Skeletal muscle tissue (tissue), 4 donors: ENCODE measurements around the gene GALNT12. TPM values are rescaled to one million over a fixed set of nuclear protein-coding genes. Genes with fewer than 3 reads are reported as not detected.

Experiments used
- H3K27ac ChIP-seq: one replicate; pipeline ENCODE4 v1.7.0; 2013; ENCODE audit warnings: mild to moderate bottlenecking, low read depth, low read length, inconsistent platforms
- H3K27me3 ChIP-seq, 3 donors: one replicate each; pipeline ENCODE4 v1.7.0; 2013; ENCODE audit warnings: low read length in 3 of 3; ENCODE audit not compliant: control insufficient read depth in 3 of 3, insufficient read depth in 3 of 3
- H3K36me3 ChIP-seq, 3 donors: one replicate each; pipeline ENCODE4 v1.7.0; 2013; ENCODE audit warnings: low read length in 3 of 3; ENCODE audit not compliant: control insufficient read depth in 3 of 3, insufficient read depth in 3 of 3
- H3K4me1 ChIP-seq, 3 donors: one replicate each; pipeline ENCODE4 v1.7.0; 2013; ENCODE audit warnings: low read length in 3 of 3, mild to moderate bottlenecking in 3 of 3; ENCODE audit not compliant: control insufficient read depth in 3 of 3, insufficient read depth in 3 of 3
- H3K4me3 ChIP-seq, 3 donors: one replicate each; pipeline ENCODE4 v1.7.0; 2013; ENCODE audit warnings: low read length in 3 of 3
- H3K9ac ChIP-seq, 3 donors: one replicate each; pipeline ENCODE4 v1.7.0; 2013; ENCODE audit warnings: low read length in 3 of 3, mild to moderate bottlenecking in 3 of 3, moderate library complexity in 2 of 3, low read depth in 1 of 3
- H3K9me3 ChIP-seq, 3 donors: one replicate each; pipeline ENCODE4 v1.7.0; 2013; ENCODE audit warnings: low read length in 3 of 3; ENCODE audit not compliant: control insufficient read depth in 3 of 3
- total RNA-seq: library from RNA; depleted of rRNA; stranded (reverse); fragments of >200 nt; gene quantifications from one replicate; pipeline ENCODE4 v1.2.3, GENCODE V29; 2014
- donor health status: Osteomylitis.

The GALNT12 gene
- total RNA-seq, 1 donor from 2014 or later: 1.6 TPM

- Histone ChIP-seq H3K36me3 (no peaks in the 10 kb centered on the region), H3K9me3 (no peaks in the 10 kb centered on the region), H3K4me1 (peaks cover 0 to 3% (median 0%) of the 10 kb centered on the region in 3 donors), H3K9ac (no peak overlapping the region), H3K27ac (no peak overlapping the region), H3K4me3 (no peak overlapping the region), H3K27me3 (no peaks in the 10 kb centered on the region)
These were observed 86.7 kb downstream of the GALNT12 start for GRCh38 chr9:98894171-98894570.

DNA sequence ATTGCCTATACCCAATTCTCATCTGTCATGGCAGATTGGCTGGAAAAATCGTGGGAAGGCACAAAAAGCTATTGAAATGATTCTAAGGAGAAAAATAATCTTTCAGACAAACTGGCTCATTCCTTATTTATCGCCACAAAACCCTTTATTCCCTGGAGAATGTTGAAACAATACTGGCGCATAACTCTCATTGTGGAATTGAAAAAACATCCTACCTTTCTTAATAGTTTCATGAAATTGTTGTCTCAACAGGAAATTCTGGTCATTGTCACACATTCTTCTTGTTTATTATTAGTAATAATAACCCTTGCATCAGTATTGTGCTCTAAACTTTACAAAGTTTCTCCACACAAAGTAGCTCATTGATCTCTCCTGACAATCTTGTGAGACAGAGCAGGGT, 87.3 kb downstream of the GALNT12 start:
- Histone ChIP-seq H3K4me1 (peaks cover 0 to 4% (median 0%) of the 10 kb centered on the region in 3 donors), H3K36me3 (no peaks in the 10 kb centered on the region), H3K27ac (no peak overlapping the region), H3K4me3 (no peak overlapping the region), H3K9me3 (no peaks in the 10 kb centered on the region), H3K27me3 (no peaks in the 10 kb centered on the region), H3K9ac (no peak overlapping the region)

- Histone ChIP-seq H3K4me1 (peaks cover 0 to 4% (median 0%) of the 10 kb centered on the region in 3 donors), H3K9me3 (no peaks in the 10 kb centered on the region), H3K4me3 (no peak overlapping the region), H3K27me3 (no peaks in the 10 kb centered on the region), H3K9ac (no peak overlapping the region), H3K27ac (no peak overlapping the region), H3K36me3 (no peaks in the 10 kb centered on the region)
These were observed 89.2 kb downstream of the GALNT12 start for GRCh38 chr9:98896632-98897031.

DNA sequence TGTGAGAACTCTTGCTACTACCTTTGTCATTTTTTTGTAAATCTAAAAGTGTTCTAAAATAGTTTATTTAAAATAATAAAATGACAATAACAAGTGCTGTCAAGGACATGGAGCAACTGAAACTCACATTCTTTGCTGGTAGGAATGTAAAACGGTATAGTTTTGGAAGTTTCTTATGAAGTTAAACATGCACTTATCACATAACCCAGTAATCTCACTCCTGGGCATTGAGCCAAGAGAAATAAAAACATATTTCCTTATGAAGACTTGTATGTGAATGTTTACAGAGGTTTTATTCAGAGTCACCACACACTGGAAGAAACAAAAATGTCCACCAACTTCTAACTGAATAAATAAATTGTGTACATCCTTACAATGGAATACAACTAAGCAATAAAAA, 90.3 kb downstream of the GALNT12 start:
- peaks cover 0 to 4% (median 0%) of the 10 kb centered on the region in 3 donors for H3K4me1 ChIP-seq
- H3K4me3 ChIP-seq: no peak overlapping the region
- H3K27me3 ChIP-seq: no peaks in the 10 kb centered on the region
- H3K27ac ChIP-seq: no peak overlapping the region
- H3K36me3 ChIP-seq: no peaks in the 10 kb centered on the region
- H3K9ac ChIP-seq: no peak overlapping the region
- H3K9me3 ChIP-seq: no peaks in the 10 kb centered on the region

DNA sequence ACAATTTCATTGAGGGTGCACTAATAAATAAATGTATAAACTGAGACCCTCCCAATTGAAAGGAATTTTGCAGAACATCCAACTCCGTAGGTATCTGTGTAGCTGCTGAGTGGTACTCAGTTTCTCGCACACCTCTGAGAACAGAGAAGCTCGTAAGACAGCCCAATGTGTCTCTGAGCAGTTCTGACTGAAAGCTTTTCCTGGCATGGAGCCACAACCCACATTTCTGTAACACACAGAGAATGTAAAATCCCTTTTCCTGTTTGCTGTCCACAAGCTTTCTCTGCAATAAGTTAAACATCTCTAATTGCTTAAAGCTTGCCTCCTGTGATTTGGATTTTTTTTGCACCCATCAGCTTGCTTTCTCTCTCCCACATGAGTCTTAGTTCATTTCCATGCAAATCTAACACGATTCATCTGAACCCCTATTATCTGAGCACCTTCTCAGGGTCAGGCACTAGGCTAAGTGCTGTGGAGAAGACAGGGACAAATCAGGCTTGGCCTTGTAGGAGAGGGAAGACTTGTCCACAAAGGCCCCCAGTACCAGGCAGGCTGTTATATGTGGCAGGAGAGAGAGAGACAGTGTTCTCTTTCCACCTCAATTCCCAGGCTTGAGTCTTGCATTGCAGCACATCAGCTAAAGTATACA, 92.1 kb downstream of the GALNT12 start:
- peaks cover 0 to 7% (median 4%) of the 10 kb centered on the region in 3 donors for H3K4me1 ChIP-seq
- no peaks in the 10 kb centered on the region for H3K27me3 ChIP-seq
- H3K36me3 ChIP-seq: no peaks in the 10 kb centered on the region
- no peak overlapping the region for H3K27ac ChIP-seq
- no peak overlapping the region for H3K4me3 ChIP-seq
- no peak overlapping the region for H3K9ac ChIP-seq
- no peaks in the 10 kb centered on the region for H3K9me3 ChIP-seq

Other genes starting within 250 kb of the GALNT12 start
- gene GABBR2, start 98.7 kb upstream of the GALNT12 start, total RNA-seq: under 0.01 TPM
- 5.2 TPM for gene ANKS6, start 11.1 kb upstream of the GALNT12 start, total RNA-seq
- 178 TPM for gene COL15A1, start 136.2 kb downstream of the GALNT12 start, total RNA-seq